HG03571 (cell line): Measurements from ENCODE around the gene TXNRD2.

Experiments used
- ATAC-seq: cut with Tn5 transposase; IDR thresholded peaks from one replicate; pipeline ENCODE4 v1.9.1; 2021; ENCODE audit not compliant: unreplicated experiment

Gene TXNRD2

GRCh38 chr22:19905347-19906276 is 36.0 kb downstream of the TXNRD2 start:
- ATAC-seq: no peak

DNA sequence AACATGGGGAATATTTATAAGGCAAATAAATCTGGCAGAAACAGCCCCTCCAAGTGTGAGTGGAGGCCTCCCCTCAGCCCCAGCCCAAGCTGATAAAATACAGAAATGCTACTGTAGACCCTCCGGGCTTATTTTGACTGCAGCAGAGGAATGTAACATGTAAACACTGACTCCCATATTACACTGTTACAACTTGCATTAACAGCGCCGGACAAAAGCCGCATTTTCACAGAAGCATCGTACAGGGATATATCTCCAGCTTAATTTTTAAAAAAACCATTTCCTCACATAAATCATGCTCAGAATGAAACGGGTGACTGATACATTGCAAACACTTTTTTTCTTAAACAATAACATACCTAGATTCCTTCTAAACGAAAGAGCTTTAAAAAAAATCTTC is 36.7 kb downstream of the TXNRD2 start:
- ATAC-seq: no peak

GRCh38 chr22:19904174-19904856 is 37.3 kb downstream of the TXNRD2 start:
- no peak for ATAC-seq

DNA sequence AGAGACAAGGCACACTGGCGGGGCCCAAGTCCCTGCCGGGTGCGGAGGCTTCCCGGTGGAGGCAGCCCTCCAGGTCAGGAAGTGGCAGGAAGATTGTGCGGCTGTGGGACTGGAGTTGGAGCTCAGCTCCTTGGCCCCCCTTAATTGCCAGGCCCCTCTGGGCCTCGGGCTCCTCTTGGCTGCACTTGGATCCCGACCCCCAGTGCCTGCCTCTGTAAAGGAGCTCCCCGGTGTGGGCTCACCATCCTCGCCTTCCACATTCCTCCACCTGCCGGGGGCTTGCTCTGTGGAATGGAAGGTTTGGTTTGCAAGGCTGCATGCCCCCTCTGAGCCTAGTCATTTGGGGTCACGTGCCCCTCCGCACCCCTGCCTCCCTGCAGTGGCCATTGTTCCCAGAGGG is 38.1 kb downstream of the TXNRD2 start:
- no peak for ATAC-seq

DNA sequence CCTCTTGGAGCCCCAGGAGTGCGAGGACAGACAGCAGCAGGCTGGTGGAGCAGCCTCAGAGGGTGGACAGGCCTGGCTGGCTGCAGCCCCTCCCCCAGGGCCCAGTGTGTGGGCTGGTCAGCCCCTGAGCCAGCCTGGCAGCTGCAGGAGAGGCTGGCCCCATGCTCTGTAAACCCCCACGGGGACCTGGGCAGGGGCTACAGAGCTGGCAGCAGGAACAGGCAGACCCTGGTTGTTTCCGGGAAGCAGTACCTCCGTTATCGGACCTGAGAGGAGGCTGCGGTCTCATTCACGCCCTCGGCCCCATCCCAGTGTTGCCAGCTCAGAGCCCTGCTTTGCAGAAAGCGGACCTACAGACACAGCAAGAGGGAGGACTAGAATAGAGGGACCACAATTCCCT is 38.6 kb downstream of the TXNRD2 start:
- ATAC-seq: no peak

DNA sequence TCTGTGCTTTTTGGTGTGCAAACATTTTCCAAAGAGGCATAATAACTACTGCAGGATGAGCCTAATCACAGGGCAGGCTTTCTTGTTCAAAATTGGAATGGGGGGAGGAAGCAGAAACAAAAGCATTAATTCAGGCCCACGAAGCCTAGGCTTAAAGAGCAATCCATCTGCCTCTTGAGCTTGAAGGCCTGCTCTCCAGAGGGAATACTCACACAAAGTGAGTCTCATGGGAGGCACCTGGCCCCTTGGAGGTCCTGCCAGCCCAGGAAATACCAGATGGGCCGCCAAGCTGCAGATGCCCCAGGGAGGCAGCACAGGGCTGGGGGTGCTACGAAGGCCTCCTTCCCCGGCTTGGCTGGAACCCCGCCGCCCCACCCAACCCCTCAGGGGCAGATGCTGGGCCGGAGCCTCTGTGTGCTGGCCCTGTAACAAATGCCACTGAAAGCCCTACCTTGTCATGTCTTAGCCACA is 39.3 kb downstream of the TXNRD2 start:
- no peak for ATAC-seq

DNA sequence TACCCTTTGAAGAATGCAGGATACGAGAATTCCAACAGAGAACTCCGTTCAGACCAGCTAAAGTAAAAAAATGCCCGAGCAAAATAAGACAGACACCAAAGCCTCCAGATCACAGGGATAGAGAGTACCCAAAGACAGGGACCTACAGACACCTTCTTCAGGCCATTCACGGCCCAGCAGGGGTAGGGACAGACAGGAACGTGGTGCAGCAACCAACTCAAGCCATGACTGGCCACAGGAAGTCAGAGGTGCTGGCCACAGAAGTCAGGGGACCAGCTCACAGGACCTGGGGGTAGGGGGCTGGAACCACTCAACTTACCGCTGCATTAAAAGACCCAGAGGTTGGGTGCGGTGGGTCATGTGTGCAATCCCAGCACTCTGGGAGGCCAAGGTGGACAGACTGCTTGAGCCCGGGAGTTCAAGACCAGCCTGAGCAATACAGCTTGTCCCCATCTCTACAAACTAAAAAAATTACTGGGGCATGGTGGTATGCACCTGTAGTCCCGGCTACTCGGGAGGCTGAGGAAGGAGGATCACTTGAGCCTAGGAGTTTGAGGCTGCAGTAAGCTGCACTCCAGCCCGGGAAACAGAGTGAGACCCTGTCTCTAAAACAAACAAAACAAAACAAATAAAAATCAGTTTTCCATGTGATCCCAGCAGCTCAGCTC is 39.9 kb downstream of the TXNRD2 start:
- no peak for ATAC-seq

GRCh38 chr22:19900707-19901436 is 40.7 kb downstream of the TXNRD2 start:
- no peak for ATAC-seq

DNA sequence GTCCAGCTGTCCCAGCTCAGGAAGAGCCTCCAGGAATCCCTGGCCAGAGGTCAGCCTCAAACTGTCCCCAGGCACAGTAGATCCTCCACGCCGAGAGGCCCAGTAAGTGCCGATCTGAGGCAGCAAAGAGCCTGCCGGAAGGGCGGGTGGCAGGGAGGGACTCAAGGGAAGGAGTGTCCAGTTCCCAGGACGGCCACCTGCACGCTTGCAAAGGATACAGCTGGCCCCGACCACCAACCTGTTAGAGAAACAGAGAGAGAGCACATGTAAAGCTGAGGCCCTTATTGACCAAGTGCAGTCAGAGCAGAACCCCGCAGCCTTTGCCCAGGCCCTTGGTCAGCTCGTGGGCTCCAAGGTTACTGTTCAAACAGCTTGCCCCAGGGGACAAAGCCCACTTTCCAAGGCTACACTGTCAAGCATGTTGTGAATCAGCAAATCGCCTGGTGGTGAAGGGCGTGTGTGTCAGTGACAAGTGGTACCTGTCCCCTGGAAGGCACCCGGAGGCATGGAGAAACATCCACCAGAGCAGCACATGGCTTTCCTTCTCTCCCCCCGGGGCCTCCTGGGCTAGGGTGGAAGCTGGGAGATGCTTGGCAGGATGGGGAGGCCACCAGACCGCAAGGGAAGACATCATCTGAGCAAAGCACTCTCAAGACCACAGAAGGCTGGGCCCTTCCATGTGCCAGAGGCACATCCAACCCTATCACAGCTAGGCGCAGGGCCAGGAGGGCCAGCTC is 42.6 kb downstream of the TXNRD2 start:
- no peak for ATAC-seq

- ATAC-seq: no peak
Measured at GRCh38 chr22:19898145-19898544, 43.5 kb downstream of the TXNRD2 start.

DNA sequence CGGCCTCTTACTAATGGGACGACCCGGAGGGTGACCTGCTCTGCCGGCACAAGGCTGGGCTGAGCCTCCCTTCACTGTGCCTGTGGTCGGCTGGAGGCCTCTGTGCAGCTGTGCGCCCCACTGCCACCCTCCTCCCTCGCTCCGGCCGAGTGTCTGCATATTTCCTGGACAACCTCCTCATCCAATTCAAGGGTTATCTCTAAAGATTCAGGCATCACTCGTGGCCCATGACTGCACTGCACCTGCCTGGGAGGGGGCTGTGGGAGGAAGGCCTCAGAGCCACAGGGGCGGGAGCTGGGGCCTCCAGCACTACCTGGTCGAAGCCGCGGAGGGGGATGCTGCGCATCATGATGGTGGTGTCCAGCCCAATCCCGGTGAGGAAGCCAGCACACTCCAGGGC is 43.9 kb downstream of the TXNRD2 start:
- ATAC-seq: no peak

GRCh38 chr22:19896665-19897355 is 44.8 kb downstream of the TXNRD2 start:
- no peak for ATAC-seq

DNA sequence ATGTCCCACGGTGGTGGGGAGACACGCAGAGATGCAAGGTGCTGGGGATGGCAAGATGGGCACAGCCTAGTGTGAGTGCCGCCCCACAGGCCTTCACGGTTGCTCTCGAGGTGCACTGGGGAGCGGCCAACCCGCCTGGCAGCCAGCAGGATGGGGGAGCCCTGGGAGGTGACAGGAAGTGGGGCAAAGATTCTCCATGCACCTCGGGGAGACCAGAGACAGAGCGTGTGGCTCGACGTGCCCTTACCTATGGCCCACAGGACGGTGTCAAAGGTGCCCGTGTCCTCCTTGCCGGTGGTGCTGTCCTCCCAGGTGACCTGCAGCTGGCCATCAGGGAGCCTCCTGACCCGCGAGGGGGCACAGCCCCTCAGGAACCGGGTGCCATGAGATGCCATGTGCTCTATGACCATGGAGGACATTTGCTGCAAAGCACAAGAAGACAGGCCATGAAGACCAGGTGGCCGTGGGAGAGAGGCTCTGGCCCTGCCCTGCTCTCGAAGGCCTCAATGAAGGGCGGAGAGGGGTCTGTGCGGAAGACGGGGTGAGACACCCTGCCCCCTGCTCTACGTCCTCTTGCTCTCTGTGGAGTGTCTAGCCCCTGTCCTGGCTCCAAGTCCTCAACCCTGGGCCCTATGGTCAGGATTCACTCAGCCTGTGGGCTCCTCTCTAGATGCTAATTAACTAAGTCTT is 46.3 kb downstream of the TXNRD2 start:
- ATAC-seq: no peak

- ATAC-seq: no peak
Measured at GRCh38 chr22:19893363-19893762, 48.3 kb downstream of the TXNRD2 start.

- ATAC-seq: no peak
Measured at GRCh38 chr22:19892925-19893324, 48.7 kb downstream of the TXNRD2 start.

- ATAC-seq: no peak
Measured at GRCh38 chr22:19892257-19892879, 49.2 kb downstream of the TXNRD2 start.

DNA sequence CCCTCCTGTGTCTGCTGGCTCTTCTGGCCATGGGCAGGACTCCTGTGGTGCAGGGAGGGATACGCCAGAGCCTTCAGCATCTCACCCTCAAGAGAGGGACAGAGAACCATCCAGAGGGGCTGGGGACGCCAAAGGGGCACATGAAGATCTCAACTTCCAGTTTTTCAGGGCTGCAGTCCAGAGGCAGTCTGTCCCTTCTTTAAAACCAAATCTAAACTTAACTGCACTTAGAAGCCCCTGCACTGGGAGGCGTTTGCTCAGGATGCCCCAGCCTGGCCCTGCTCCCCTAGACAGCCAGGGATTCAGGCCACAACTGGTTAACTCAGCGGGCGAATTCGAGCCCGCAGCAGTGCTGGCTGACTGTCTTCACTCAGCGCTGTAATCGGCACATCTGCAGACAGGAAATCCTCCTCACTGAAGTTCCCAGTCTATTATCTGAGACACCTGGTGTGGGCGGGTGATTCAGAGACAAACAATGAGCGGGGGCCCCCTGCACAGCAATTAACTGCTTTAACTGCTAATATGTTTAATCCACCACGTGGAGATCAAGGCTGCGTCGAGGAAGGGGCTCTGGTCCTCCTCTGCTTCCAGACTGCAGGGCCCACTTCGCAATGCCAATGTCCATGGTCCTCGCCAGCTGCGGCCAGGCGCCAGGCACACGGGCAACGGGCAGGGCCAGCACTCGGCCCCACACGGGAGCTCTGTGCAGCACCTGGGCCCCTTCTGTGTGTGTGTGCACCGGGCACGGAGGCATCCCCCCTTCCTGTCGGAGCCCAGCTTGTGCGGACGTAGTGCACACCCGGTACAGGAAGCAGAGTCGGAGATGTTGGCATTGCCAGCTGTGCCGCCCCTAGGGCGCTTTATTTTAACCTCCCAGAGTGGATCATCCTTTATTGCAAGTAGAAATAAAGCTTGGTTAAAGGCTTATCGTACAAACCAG is 50.0 kb downstream of the TXNRD2 start:
- ATAC-seq: no peak
